Activated CD4-positive, alpha-beta memory T cell treated with anti-CD3 and anti-CD28 coated beads, Interleukin-2, amount 10 ng/mL, durations not matched to agents 7 days and 5 days (primary cell): ENCODE data around the gene SHOX. TPM values are rescaled to one million over a fixed set of nuclear protein-coding genes. Genes with fewer than 3 reads are reported as not detected.

ENCODE experiments used
- total RNA-seq, 2 experiments: library from RNA; stranded (reverse); gene quantifications; one replicate each; pipeline ENCODE4 v1.2.3, GENCODE V29; 2021

The SHOX gene
- total RNA-seq, 2 experiments from 2014 or later = not detected

Other genes with a start within 250 kb of the SHOX start
- gene PPP2R3B, start 243.9 kb upstream of the SHOX start, total RNA-seq = 10 to 100 TPM; 26.1 to 26.3 TPM